GM23338 (cell line): ENCODE results near the gene RPRD1A. TPM values are rescaled to one million over a fixed set of nuclear protein-coding genes. Genes with fewer than 3 reads are reported as not detected.

Source experiments
- ATAC-seq: fragments of 200-7000 bp; cut with Tn5 transposase; 3 replicates; pipeline ENCODE4 v1.9.1; 2020
- DNase-seq: peaks from one replicate; pipeline ENCODE4 v3.0.0-alpha.2; 2015; ENCODE audit warnings: low spot score
- H2AFZ ChIP-seq: fragments of 200-600 bp; sonication (generic); 2 replicates; pipeline ENCODE4 v1.8.0; 2016; ENCODE audit warnings: antibody characterized with exemption, mild to moderate bottlenecking, moderate library complexity
- H3F3A ChIP-seq: fragments of 200-600 bp; sonication (generic); replicated peaks from 2 replicates; pipeline ENCODE4 v1.8.0; 2017; ENCODE audit warnings: antibody characterized with exemption, mixed run types, low read depth
- H3K27ac ChIP-seq: fragments of 200-600 bp; sonication (generic); 2 replicates; pipeline ENCODE4 v1.6.1; 2016; ENCODE audit warnings: low read depth
- H3K27me3 ChIP-seq: fragments of 200-600 bp; sonication (generic); 2 replicates; pipeline ENCODE4 v1.8.0; 2016; ENCODE audit warnings: mild to moderate bottlenecking, mixed run types, moderate library complexity; ENCODE audit not compliant: insufficient read depth
- H3K36me3 ChIP-seq: fragments of 200-600 bp; sonication (generic); 2 replicates; pipeline ENCODE4 v1.8.0; 2016; ENCODE audit warnings: mild to moderate bottlenecking; ENCODE audit not compliant: insufficient read depth
- H3K4me1 ChIP-seq: fragments of 200-600 bp; sonication (generic); 2 replicates; pipeline ENCODE4 v1.8.0; 2016; ENCODE audit warnings: mild to moderate bottlenecking, moderate library complexity; ENCODE audit not compliant: insufficient read depth
- H3K4me2 ChIP-seq: fragments of 200-600 bp; sonication (generic); 2 replicates; pipeline ENCODE4 v1.7.1; 2017; ENCODE audit warnings: mixed run types
- H3K4me3 ChIP-seq: fragments of 200-600 bp; sonication (generic); 2 replicates; pipeline ENCODE4 v1.6.1; 2016; ENCODE audit warnings: mixed run types
- H3K79me2 ChIP-seq: fragments of 200-600 bp; sonication (generic); replicated peaks from 2 replicates; pipeline ENCODE4 v1.8.0; 2017; ENCODE audit warnings: mild to moderate bottlenecking; ENCODE audit not compliant: insufficient read depth
- H3K9me2 ChIP-seq: fragments of 200-600 bp; sonication (generic); 2 replicates; pipeline ENCODE4 v1.8.0; 2017; ENCODE audit not compliant: insufficient read depth
- H4K20me1 ChIP-seq: fragments of 200-600 bp; sonication (generic); replicated peaks from 2 replicates; pipeline ENCODE4 v1.8.0; 2017; ENCODE audit warnings: mild to moderate bottlenecking; ENCODE audit not compliant: insufficient read depth
- H3K27ac Mint-ChIP-seq: 2 replicates; pipeline ENCODE4 v1.8.0; 2020; ENCODE audit warnings: inconsistent platforms, mild to moderate bottlenecking, moderate library complexity, mixed read lengths
- H3K27me3 Mint-ChIP-seq: 3 replicates; pipeline ENCODE4 v1.8.0; 2022; ENCODE audit warnings: low read depth, mild to moderate bottlenecking, moderate library complexity, mixed read lengths, inconsistent platforms; ENCODE audit not compliant: insufficient read depth, poor library complexity
- H3K36me3 Mint-ChIP-seq: 3 replicates; pipeline ENCODE4 v1.8.0; 2021; ENCODE audit warnings: low read depth, mild to moderate bottlenecking, inconsistent platforms, moderate library complexity, mixed read lengths
- H3K4me1 Mint-ChIP-seq: 3 replicates; pipeline ENCODE4 v1.8.0; 2020; ENCODE audit warnings: mild to moderate bottlenecking, inconsistent platforms, mixed read lengths
- H3K4me3 Mint-ChIP-seq: 3 replicates; pipeline ENCODE4 v1.8.0; 2021; ENCODE audit warnings: moderate library complexity, mild to moderate bottlenecking, inconsistent platforms, mixed read lengths
- H3K9me3 Mint-ChIP-seq: 3 replicates; pipeline ENCODE4 v1.8.0; 2020; ENCODE audit warnings: moderate library complexity, mild to moderate bottlenecking, inconsistent platforms, mixed read lengths
- CREB1 ChIP-seq: fragments of 250-450 bp; sonication (Bioruptor Pico); IDR thresholded peaks from 2 replicates; pipeline ENCODE4 v1.5.0; 2020; ENCODE audit warnings: low read depth, mild to moderate bottlenecking, moderate library complexity
- EZH2 ChIP-seq: fragments of 200-600 bp; sonication (generic); IDR thresholded peaks from one replicate; pipeline ENCODE4 v1.8.0; 2017; ENCODE audit warnings: antibody characterized with exemption, mild to moderate bottlenecking, low read depth; ENCODE audit not compliant: unreplicated experiment
- EZH2phosphoT487 ChIP-seq: fragments of 200-600 bp; sonication (generic); IDR thresholded peaks from one replicate; pipeline ENCODE4 v1.8.1; 2018; ENCODE audit warnings: antibody characterized with exemption; ENCODE audit not compliant: unreplicated experiment
- JUNB ChIP-seq: IDR thresholded peaks from one replicate; pipeline ENCODE4 v1.6.1; 2016; ENCODE audit warnings: antibody characterized with exemption; ENCODE audit not compliant: unreplicated experiment
- NANOG ChIP-seq: IDR thresholded peaks from 2 replicates; pipeline ENCODE4 v1.6.1; 2016; ENCODE audit warnings: antibody characterized with exemption, borderline replicate concordance
- POLR2AphosphoS5 ChIP-seq: IDR thresholded peaks from 2 replicates; pipeline ENCODE4 v1.6.1; 2016; ENCODE audit warnings: antibody characterized with exemption, low read depth
- STAT1 ChIP-seq: IDR thresholded peaks from one replicate; pipeline ENCODE4 v1.6.1; 2016; ENCODE audit warnings: antibody characterized with exemption; ENCODE audit not compliant: unreplicated experiment
- ZNF114 ChIP-seq: fragments of 250-450 bp; sonication (Bioruptor Pico); IDR thresholded peaks from 2 replicates; pipeline ENCODE4 v1.5.0; 2020; ENCODE audit warnings: mild to moderate bottlenecking, moderate library complexity
- ZNF331 ChIP-seq: fragments of 250-450 bp; sonication (Bioruptor Pico); IDR thresholded peaks from 2 replicates; pipeline ENCODE4 v1.5.0; 2020; ENCODE audit warnings: low read depth, mild to moderate bottlenecking, moderate library complexity
- polyA plus RNA-seq: library from polyadenylated mRNA; unstranded; fragments of >200 nt; fragmentation: Nextera tagmentation; extraction: Ambion mirVana; gene quantifications from 2 replicates; pipeline ENCODE4 v1.2.1, GENCODE V29; 2016
- total RNA-seq: library from RNA; depleted of rRNA; stranded (reverse); fragments of >200 nt; shearing (Covaris generic); gene quantifications from 2 replicates; pipeline ENCODE4 v1.2.3, GENCODE V29; 2014
- TF ChIP-seq, protein P1 (sequence below), 2 experiments: fragments of 200-600 bp in 1 of 2; sonication (generic) in 1 of 2; conservative IDR thresholded peaks; 2 replicates each; pipeline versions ENCODE4 v1.5.1 to v1.6.1; 2016 to 2017; ENCODE audit warnings: antibody characterized with exemption in 2 of 2, low read depth in 2 of 2, mild to moderate bottlenecking in 2 of 2, moderate library complexity in 1 of 2
- TF ChIP-seq, protein P2 (sequence below): fragments of 250-450 bp; sonication (Bioruptor Pico); IDR thresholded peaks from 2 replicates; pipeline ENCODE4 v1.5.0; 2020; ENCODE audit warnings: mild to moderate bottlenecking, moderate library complexity
- TF ChIP-seq, protein P3 (sequence below): IDR thresholded peaks from 2 replicates; pipeline ENCODE4 v1.6.1; 2016; ENCODE audit warnings: antibody characterized with exemption
- TF ChIP-seq, protein P4 (sequence below): IDR thresholded peaks from one replicate; pipeline ENCODE4 v1.6.1; 2018; ENCODE audit warnings: antibody characterized with exemption; ENCODE audit not compliant: unreplicated experiment

Gene RPRD1A
- total and polyA plus RNA-seq, 2 experiments from 2014 or later = 67.9 to 157 TPM

DNA sequence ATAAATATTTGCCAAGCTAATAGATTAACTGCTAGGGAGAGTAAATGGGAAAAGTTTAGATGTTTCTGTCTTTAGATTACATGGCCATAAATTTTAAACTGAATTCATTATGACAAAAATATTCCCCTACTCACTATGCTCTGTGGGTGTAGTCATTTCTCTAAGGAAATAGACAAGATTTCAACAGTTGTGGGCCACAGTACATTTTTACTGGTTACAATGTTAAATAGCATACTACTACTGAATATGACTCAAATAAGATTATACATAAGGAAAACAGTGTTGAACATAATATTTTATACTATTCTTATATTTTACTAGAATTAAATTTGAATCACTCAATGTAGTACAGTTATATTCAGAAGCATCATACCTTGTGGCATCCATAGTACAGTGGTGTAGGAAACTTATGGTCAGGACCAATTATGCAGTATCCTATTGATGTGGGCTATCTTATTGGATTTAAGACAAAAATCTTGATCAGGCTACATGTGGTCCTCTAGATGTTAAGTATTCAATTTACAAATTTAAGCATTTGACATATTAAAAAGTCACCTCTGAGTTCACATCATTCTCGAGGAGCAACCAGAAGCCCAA, 33.0 kb downstream of the RPRD1A start:
- peaks cover 85% of the 10 kb centered on the region for H3K79me2 ChIP-seq
- peaks cover 23% of the 10 kb centered on the region for H3K36me3 ChIP-seq
- peaks cover 26% of the 10 kb centered on the region for H4K20me1 ChIP-seq
- H3K4me2 ChIP-seq = no peak overlapping the region
- DNase-seq = no peak
- Mint-ChIP-seq H3K27ac (no peak overlapping the region), H3K9me3 (peaks cover 23% of the 10 kb centered on the region), H3K4me1 (peaks cover 8% of the 10 kb centered on the region; the same call in 1 of the 3 replicates), H3K36me3 (peaks cover 54% of the 10 kb centered on the region), H3K4me3 (no peak overlapping the region), H3K27me3 (peaks cover 2% of the 10 kb centered on the region)
- TF ChIP-seq POLR2AphosphoS5 (no peak), STAT1 (no peak), EZH2phosphoT487 (no peak), EZH2 (no peak), ZNF331 (CRISPR knock-in tag) (no peak), NANOG (no peak), JUNB (no peak), CREB1 (CRISPR knock-in tag) (no peak), ZNF114 (CRISPR knock-in tag) (no peak)
- TF ChIP-seq, protein P1, sequence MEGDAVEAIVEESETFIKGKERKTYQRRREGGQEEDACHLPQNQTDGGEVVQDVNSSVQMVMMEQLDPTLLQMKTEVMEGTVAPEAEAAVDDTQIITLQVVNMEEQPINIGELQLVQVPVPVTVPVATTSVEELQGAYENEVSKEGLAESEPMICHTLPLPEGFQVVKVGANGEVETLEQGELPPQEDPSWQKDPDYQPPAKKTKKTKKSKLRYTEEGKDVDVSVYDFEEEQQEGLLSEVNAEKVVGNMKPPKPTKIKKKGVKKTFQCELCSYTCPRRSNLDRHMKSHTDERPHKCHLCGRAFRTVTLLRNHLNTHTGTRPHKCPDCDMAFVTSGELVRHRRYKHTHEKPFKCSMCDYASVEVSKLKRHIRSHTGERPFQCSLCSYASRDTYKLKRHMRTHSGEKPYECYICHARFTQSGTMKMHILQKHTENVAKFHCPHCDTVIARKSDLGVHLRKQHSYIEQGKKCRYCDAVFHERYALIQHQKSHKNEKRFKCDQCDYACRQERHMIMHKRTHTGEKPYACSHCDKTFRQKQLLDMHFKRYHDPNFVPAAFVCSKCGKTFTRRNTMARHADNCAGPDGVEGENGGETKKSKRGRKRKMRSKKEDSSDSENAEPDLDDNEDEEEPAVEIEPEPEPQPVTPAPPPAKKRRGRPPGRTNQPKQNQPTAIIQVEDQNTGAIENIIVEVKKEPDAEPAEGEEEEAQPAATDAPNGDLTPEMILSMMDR (conservative IDR thresholded peaks at IDR 0.05; ENCODE audit: low read depth in 2 of 2) = no peak
- TF ChIP-seq, protein P2, sequence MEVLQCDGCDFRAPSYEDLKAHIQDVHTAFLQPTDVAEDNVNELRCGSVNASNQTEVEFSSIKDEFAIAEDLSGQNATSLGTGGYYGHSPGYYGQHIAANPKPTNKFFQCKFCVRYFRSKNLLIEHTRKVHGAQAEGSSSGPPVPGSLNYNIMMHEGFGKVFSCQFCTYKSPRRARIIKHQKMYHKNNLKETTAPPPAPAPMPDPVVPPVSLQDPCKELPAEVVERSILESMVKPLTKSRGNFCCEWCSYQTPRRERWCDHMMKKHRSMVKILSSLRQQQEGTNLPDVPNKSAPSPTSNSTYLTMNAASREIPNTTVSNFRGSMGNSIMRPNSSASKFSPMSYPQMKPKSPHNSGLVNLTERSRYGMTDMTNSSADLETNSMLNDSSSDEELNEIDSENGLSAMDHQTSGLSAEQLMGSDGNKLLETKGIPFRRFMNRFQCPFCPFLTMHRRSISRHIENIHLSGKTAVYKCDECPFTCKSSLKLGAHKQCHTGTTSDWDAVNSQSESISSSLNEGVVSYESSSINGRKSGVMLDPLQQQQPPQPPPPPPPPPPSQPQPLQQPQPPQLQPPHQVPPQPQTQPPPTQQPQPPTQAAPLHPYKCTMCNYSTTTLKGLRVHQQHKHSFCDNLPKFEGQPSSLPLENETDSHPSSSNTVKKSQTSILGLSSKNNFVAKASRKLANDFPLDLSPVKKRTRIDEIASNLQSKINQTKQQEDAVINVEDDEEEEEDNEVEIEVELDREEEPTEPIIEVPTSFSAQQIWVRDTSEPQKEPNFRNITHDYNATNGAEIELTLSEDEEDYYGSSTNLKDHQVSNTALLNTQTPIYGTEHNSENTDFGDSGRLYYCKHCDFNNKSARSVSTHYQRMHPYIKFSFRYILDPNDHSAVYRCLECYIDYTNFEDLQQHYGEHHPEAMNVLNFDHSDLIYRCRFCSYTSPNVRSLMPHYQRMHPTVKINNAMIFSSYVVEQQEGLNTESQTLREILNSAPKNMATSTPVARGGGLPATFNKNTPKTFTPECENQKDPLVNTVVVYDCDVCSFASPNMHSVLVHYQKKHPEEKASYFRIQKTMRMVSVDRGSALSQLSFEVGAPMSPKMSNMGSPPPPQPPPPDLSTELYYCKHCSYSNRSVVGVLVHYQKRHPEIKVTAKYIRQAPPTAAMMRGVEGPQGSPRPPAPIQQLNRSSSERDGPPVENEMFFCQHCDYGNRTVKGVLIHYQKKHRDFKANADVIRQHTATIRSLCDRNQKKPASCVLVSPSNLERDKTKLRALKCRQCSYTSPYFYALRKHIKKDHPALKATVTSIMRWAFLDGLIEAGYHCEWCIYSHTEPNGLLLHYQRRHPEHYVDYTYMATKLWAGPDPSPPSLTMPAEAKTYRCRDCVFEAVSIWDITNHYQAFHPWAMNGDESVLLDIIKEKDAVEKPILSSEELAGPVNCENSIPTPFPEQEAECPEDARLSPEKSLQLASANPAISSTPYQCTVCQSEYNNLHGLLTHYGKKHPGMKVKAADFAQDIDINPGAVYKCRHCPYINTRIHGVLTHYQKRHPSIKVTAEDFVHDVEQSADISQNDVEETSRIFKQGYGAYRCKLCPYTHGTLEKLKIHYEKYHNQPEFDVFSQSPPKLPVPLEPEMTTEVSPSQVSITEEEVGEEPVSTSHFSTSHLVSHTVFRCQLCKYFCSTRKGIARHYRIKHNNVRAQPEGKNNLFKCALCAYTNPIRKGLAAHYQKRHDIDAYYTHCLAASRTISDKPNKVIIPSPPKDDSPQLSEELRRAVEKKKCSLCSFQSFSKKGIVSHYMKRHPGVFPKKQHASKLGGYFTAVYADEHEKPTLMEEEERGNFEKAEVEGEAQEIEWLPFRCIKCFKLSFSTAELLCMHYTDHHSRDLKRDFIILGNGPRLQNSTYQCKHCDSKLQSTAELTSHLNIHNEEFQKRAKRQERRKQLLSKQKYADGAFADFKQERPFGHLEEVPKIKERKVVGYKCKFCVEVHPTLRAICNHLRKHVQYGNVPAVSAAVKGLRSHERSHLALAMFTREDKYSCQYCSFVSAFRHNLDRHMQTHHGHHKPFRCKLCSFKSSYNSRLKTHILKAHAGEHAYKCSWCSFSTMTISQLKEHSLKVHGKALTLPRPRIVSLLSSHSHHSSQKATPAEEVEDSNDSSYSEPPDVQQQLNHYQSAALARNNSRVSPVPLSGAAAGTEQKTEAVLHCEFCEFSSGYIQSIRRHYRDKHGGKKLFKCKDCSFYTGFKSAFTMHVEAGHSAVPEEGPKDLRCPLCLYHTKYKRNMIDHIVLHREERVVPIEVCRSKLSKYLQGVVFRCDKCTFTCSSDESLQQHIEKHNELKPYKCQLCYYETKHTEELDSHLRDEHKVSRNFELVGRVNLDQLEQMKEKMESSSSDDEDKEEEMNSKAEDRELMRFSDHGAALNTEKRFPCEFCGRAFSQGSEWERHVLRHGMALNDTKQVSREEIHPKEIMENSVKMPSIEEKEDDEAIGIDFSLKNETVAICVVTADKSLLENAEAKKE (CRISPR knock-in tag) = no peak
- TF ChIP-seq, protein P3, sequence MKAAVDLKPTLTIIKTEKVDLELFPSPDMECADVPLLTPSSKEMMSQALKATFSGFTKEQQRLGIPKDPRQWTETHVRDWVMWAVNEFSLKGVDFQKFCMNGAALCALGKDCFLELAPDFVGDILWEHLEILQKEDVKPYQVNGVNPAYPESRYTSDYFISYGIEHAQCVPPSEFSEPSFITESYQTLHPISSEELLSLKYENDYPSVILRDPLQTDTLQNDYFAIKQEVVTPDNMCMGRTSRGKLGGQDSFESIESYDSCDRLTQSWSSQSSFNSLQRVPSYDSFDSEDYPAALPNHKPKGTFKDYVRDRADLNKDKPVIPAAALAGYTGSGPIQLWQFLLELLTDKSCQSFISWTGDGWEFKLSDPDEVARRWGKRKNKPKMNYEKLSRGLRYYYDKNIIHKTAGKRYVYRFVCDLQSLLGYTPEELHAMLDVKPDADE = no peak
- TF ChIP-seq, protein P4, sequence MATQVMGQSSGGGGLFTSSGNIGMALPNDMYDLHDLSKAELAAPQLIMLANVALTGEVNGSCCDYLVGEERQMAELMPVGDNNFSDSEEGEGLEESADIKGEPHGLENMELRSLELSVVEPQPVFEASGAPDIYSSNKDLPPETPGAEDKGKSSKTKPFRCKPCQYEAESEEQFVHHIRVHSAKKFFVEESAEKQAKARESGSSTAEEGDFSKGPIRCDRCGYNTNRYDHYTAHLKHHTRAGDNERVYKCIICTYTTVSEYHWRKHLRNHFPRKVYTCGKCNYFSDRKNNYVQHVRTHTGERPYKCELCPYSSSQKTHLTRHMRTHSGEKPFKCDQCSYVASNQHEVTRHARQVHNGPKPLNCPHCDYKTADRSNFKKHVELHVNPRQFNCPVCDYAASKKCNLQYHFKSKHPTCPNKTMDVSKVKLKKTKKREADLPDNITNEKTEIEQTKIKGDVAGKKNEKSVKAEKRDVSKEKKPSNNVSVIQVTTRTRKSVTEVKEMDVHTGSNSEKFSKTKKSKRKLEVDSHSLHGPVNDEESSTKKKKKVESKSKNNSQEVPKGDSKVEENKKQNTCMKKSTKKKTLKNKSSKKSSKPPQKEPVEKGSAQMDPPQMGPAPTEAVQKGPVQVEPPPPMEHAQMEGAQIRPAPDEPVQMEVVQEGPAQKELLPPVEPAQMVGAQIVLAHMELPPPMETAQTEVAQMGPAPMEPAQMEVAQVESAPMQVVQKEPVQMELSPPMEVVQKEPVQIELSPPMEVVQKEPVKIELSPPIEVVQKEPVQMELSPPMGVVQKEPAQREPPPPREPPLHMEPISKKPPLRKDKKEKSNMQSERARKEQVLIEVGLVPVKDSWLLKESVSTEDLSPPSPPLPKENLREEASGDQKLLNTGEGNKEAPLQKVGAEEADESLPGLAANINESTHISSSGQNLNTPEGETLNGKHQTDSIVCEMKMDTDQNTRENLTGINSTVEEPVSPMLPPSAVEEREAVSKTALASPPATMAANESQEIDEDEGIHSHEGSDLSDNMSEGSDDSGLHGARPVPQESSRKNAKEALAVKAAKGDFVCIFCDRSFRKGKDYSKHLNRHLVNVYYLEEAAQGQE = no peak
- no peaks in the 10 kb centered on the region for H3K9me2 ChIP-seq
- no peak for ATAC-seq
- H3F3A ChIP-seq = no peaks in the 10 kb centered on the region
- H3K27ac ChIP-seq = no peak overlapping the region
- H3K4me1 ChIP-seq = no peaks in the 10 kb centered on the region
- H2AFZ ChIP-seq = no peak overlapping the region
- no peak overlapping the region for H3K4me3 ChIP-seq
- H3K27me3 ChIP-seq = no peaks in the 10 kb centered on the region
